Measurements from ENCODE around the gene COA7.

DNA sequence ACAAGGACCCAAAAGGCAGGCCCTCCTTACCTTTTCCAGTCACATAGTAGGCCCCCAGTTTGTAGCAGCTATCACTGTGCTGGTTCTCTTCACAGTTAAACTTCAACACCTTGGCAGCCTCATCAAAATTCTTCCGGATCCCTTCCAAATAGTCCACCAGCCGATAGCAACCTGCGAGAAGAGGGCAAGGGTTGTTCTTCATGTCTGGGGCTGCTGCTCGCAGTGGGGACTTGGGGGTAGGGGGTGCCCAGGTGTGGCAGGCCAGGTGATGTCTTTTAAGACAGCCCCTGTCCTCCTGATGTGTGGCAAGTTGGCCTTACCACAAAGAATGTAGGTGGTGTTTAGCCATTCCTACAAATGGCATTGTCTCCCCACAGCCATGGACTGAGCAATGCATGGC lies 5.5 kb downstream of the COA7 start:
- TF ChIP-seq YY1 (IDR thresholded peaks at IDR 0.05; ENCODE audit: insufficient read depth, insufficient read length) (no peak), SUZ12 (IDR thresholded peaks at IDR 0.05; ENCODE audit: extremely low read depth, insufficient read depth, insufficient read length) (no peak), ZNF274 (IDR thresholded peaks at IDR 0.05; ENCODE audit: low read depth, low read length) (no peak)
